Vagina (tissue), 2 donors: Measurements from ENCODE around the gene CACNA1I. TPM values are rescaled to one million over a fixed set of nuclear protein-coding genes. Genes with fewer than 3 reads are reported as not detected.

Experiments
- DNase-seq, 2 donors: peaks; one replicate each; pipeline ENCODE4 v3.0.0-alpha.2; 2017; ENCODE audit errors: extremely low spot score in 2 of 2
- H3K27ac ChIP-seq: fragments of 200-600 bp; sonication (generic); one replicate; pipeline ENCODE4 v1.5.1; 2019
- H3K27me3 ChIP-seq: fragments of 200-600 bp; sonication (generic); one replicate; pipeline ENCODE4 v1.5.1; 2019
- H3K36me3 ChIP-seq, 2 donors: fragments of 200-600 bp; sonication (generic); one replicate each; pipeline ENCODE4 v1.5.1; 2017 to 2019
- H3K4me1 ChIP-seq: fragments of 200-600 bp; sonication (generic); one replicate; pipeline ENCODE4 v1.5.1; 2019
- H3K4me3 ChIP-seq, 2 donors: fragments of 200-600 bp; sonication (generic); 1 replicate in 1 of 2; 2 replicates in 1 of 2; pipeline ENCODE4 v1.5.1; 2016 to 2019
- H3K9me3 ChIP-seq: fragments of 200-600 bp; sonication (generic); one replicate; pipeline ENCODE4 v1.5.1; 2019
- POLR2A ChIP-seq, 2 donors: fragments of 450-650 bp; IDR thresholded peaks; one replicate each; pipeline ENCODE4 v1.6.1; 2017; ENCODE audit warnings: antibody characterized with exemption in 2 of 2, mild to moderate bottlenecking in 2 of 2, moderate library complexity in 2 of 2
- POLR2AphosphoS5 ChIP-seq, 2 donors: sonication (generic); formaldehyde crosslinking; IDR thresholded peaks; one replicate each; pipeline ENCODE4 v1.9.0; 2017; ENCODE audit warnings: antibody characterized with exemption in 2 of 2, mild to moderate bottlenecking in 2 of 2, low read depth in 1 of 2; ENCODE audit not compliant: insufficient read depth in 1 of 2
- intact Hi-C: fragments of 100-400 bp; cut with DNase I; formaldehyde crosslinking; loops from one replicate; pipeline ENCODE4 v1.15.1; 2023
- total RNA-seq: library from RNA; depleted of rRNA; stranded (reverse); fragments of >200 nt; gene quantifications from one replicate; pipeline ENCODE4 v1.2.3, GENCODE V29; 2016
- TF ChIP-seq, protein P1 (sequence below), 3 experiments: fragments of 450-650 bp in 2 of 3; fragments of 200-600 bp in 1 of 3; sonication (generic) in 1 of 3; IDR thresholded peaks; one replicate each; pipeline ENCODE4 v1.5.1; 2017 to 2019; ENCODE audit warnings: antibody characterized with exemption in 3 of 3, mild to moderate bottlenecking in 2 of 3, moderate library complexity in 2 of 3

CACNA1I gene
- total RNA-seq, 1 donor from 2014 or later, result 1.2 TPM

DNA sequence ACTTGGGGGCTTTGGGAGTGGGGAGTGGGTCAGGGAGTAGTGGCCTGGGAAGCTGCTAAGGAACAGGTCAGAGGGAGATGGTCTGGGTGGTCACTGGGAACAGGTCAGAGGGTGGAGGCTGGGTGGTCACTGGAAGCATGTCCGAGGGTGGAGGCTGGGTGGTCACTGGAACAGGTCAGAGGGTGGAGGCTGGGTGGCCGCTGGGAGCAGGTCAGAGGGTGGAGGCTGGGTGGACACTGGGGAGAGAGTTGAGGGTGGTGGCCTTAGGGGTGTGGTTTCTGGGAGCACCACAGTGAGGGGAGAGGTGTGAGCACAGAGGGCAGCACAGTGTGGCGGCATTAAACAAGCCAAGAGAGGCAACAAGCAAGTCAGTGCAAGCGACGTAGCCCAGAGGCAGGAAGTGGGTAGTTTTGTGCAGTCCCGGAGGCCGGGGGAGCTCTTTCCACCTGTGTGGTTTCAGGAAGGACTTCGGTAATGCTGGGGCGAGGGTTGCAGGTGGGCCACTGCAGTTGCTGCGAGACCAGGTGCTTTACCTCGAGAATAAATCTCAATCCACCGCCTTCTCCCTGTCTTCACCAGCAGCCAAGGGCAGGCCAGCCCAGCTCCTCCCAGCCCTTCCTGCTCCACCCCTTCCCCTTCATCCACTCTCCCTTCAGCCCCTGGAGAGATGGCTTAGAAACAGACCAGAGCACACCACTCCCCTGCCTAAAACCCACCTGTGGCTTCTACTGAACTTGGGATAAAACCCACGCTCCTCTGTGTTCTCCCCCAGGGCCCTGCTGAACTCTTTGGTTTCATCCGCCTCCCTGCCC is 3.2 kb upstream of the CACNA1I start:
- Histone ChIP-seq H3K36me3 (no peaks in the 10 kb centered on the region), H3K27me3 (no peaks in the 10 kb centered on the region)
- intact Hi-C loops, result no loop called here

DNA sequence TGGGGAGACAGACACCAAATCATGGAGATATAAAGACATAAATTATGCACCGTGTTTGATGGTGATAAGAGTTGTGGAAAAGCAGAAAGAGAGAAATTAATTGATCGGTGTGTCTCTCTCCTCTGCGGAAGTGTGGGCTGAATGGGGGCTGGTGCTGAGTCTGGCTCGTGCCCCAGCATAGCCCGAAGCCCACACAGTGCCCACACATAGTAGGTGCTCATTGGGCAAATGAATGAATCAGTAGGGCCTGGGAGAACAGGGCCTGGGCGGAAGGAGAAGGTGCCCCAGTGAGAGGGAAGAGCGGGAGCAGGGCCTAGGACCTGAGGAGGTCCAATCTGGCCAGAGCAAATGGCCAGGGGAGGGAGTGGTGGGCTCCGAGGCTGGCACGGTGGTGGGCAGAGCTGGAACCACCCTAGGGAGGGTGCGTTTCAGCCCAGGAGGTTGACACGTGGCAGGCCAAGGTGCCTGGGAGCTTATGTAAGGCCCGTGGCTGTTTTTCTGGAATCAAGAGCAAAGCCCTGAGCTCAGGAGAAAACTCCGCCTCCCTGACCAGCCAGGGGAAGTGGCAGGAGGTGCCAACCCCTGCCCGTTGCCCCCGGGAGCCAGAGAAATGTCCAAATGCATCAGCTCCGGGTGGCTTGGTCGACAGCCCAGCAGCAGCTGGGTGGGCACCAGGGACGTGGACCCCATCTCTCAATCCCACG is 2.1 kb upstream of the CACNA1I start:
- Histone ChIP-seq H3K27ac (no peak overlapping the region), H3K36me3 (no peaks in the 10 kb centered on the region), H3K4me3 (no peak overlapping the region), H3K27me3 (no peaks in the 10 kb centered on the region), H3K4me1 (no peaks in the 10 kb centered on the region), H3K9me3 (no peaks in the 10 kb centered on the region)
- TF ChIP-seq POLR2A (IDR thresholded peaks at IDR 0.05), result no peak
- TF ChIP-seq, protein P1, sequence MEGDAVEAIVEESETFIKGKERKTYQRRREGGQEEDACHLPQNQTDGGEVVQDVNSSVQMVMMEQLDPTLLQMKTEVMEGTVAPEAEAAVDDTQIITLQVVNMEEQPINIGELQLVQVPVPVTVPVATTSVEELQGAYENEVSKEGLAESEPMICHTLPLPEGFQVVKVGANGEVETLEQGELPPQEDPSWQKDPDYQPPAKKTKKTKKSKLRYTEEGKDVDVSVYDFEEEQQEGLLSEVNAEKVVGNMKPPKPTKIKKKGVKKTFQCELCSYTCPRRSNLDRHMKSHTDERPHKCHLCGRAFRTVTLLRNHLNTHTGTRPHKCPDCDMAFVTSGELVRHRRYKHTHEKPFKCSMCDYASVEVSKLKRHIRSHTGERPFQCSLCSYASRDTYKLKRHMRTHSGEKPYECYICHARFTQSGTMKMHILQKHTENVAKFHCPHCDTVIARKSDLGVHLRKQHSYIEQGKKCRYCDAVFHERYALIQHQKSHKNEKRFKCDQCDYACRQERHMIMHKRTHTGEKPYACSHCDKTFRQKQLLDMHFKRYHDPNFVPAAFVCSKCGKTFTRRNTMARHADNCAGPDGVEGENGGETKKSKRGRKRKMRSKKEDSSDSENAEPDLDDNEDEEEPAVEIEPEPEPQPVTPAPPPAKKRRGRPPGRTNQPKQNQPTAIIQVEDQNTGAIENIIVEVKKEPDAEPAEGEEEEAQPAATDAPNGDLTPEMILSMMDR (IDR thresholded peaks at IDR 0.05), result no peak
- no peak for TF ChIP-seq POLR2AphosphoS5 (IDR thresholded peaks at IDR 0.05; ENCODE audit: insufficient read depth in 1 of 2, low read depth in 1 of 2)
- intact Hi-C loops, result no loop called here
- no peak for DNase-seq

More for the DNA sequence above, 3.2 kb upstream of the CACNA1I start:
- Histone ChIP-seq H3K4me1 (no peaks in the 10 kb centered on the region), H3K27ac (no peak overlapping the region), H3K9me3 (no peaks in the 10 kb centered on the region), H3K4me3 (no peak overlapping the region)
- DNase-seq, result no peak
- TF ChIP-seq POLR2A (IDR thresholded peaks at IDR 0.05) (no peak), POLR2AphosphoS5 (IDR thresholded peaks at IDR 0.05; ENCODE audit: insufficient read depth in 1 of 2, low read depth in 1 of 2) (no peak)
- TF ChIP-seq, protein P1 (IDR thresholded peaks at IDR 0.05), result no peak

DNA sequence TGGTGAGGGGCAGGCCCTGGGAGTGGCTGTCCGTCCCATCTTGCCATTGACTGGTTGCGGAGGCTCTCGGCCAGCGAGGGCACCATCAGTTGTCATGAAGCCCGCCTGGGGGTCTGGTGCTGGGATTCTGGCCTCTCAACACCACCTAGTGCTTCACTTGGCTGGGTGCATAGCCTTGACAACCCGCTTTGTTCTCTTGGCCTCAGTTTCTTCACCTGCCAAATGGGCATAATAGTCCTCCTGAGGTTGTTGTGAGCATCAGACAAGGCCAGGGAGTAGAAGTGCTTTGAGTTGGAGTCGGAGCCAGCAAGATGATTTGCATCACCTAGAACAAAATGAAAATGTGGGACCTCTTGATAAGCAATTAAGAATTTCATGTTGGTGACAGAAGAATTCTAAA is 1.5 kb upstream of the CACNA1I start:
- Histone ChIP-seq H3K36me3 (no peaks in the 10 kb centered on the region), H3K9me3 (no peaks in the 10 kb centered on the region), H3K27me3 (no peaks in the 10 kb centered on the region), H3K4me1 (no peaks in the 10 kb centered on the region), H3K4me3 (no peak overlapping the region), H3K27ac (no peak overlapping the region)
- TF ChIP-seq, protein P1 (IDR thresholded peaks at IDR 0.05), result no peak
- TF ChIP-seq POLR2A (IDR thresholded peaks at IDR 0.05) (no peak), POLR2AphosphoS5 (IDR thresholded peaks at IDR 0.05; ENCODE audit: insufficient read depth in 1 of 2, low read depth in 1 of 2) (no peak)
- DNase-seq, result no peak
- intact Hi-C loops, result no loop called here

DNA sequence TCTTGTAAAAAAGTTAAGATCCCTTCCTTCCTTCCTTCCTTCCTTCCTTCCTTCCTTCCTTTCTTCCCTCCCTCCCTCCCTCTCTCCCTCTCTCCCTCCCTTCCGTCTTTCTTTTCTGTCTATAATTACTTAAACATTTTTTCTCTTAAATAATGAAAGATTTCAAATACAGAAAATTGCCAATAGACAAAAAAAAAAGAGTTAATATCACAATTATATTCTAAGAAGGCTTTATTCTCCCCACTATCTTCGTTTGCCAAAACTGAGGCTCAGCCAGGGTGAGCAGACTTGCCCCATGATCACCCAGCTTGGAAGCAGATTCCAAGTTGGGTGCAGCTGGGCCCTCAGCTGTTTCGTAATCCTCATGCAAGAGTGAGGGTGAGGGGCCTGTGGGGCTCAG is 327 bp upstream of the CACNA1I start:
- no peaks in the 10 kb centered on the region for H3K4me1 ChIP-seq
- intact Hi-C loops, result no loop called here
- H3K36me3 ChIP-seq, result no peaks in the 10 kb centered on the region
- no peak overlapping the region for H3K4me3 ChIP-seq
- TF ChIP-seq, protein P1 (IDR thresholded peaks at IDR 0.05), result no peak
- TF ChIP-seq POLR2A (IDR thresholded peaks at IDR 0.05) (no peak), POLR2AphosphoS5 (IDR thresholded peaks at IDR 0.05; ENCODE audit: insufficient read depth in 1 of 2, low read depth in 1 of 2) (no peak)
- H3K27ac ChIP-seq, result no peak overlapping the region
- no peaks in the 10 kb centered on the region for H3K27me3 ChIP-seq
- no peaks in the 10 kb centered on the region for H3K9me3 ChIP-seq
- no peak for DNase-seq

DNA sequence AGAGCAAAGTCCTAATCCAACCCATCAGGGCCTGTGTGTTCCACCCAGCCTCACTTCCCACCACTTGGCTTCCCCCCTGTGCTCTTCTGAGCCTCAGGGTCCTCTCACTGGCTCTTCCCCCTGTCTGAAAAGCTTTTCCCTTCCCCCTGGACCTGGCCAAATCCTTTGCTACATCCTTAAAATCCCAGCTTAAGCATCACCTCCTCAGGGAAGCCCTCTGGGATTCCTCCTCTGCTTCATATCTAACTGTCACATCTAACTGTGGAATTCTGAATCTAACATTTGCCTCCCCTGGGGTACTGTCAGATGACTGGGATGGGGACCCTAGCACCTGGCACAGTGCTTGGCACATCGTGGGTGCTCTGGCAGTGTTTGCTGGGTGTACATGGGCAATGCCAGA is 985 bp downstream of the CACNA1I start:
- intact Hi-C loops, result no loop called here
- H3K36me3 ChIP-seq, result no peaks in the 10 kb centered on the region
- H3K9me3 ChIP-seq, result no peaks in the 10 kb centered on the region
- TF ChIP-seq, protein P1 (IDR thresholded peaks at IDR 0.05), result no peak
- TF ChIP-seq POLR2A (IDR thresholded peaks at IDR 0.05) (no peak), POLR2AphosphoS5 (IDR thresholded peaks at IDR 0.05; ENCODE audit: insufficient read depth in 1 of 2, low read depth in 1 of 2) (no peak)
- no peak for DNase-seq
- no peaks in the 10 kb centered on the region for H3K4me1 ChIP-seq
- no peaks in the 10 kb centered on the region for H3K27me3 ChIP-seq
- H3K4me3 ChIP-seq, result no peak overlapping the region
- H3K27ac ChIP-seq, result no peak overlapping the region
